ELF-1 (cell line): Measurements from ENCODE around the gene PIP5K1B.

Source experiments
- DNase-seq: peaks from one replicate; pipeline ENCODE4 v3.0.0-alpha.2; 2016; ENCODE audit warnings: low read depth, low spot score

PIP5K1B gene

DNA sequence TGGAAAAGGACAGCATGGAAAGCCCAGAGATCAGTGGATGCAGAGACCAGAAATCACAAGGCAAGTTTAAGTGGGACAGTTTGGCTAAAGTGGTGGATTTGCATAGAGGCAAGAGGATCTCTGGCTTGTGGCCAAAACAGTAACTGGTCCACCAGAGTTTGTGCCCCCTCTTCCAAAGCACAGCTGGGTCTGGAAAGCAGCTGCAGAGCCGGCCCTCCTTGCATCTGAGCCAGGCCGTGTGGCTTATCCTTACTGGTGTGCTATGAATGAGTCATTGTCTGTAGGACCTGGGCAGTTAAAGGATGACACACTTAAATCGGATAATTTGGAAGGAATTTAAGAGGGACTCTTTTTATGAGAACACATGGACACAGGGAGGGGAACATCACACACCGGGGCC lies 146.6 kb downstream of the PIP5K1B start:
- DNase-seq = no peak

- DNase-seq = no peak
These were observed 147.9 kb downstream of the PIP5K1B start for GRCh38 chr9:68852941-68853340.

- DNase-seq = no peak
These were observed 154.3 kb downstream of the PIP5K1B start for GRCh38 chr9:68859347-68859746.

- no peak for DNase-seq
These were observed 155.4 kb downstream of the PIP5K1B start for GRCh38 chr9:68860419-68860818.

DNA sequence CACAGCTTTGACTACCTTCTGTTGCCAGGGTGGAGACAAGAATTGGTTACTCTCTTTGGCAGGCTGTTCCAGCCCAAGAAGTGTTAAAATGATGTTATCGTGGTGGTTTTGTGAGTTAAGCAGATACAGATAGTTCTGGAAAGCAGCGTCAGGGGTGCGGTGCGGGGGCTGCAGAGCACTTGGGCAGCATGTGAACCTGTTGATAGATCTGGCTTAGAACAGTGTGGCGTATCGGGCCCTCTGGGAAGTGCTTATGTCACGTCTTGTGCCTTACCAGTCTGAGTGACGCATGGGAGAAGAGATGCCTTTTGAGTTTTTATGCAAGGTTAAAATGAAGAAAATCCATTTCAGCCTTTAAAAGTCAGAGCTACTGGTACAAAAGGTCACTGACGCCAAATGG lies 156.4 kb downstream of the PIP5K1B start:
- DNase-seq = no peak

DNA sequence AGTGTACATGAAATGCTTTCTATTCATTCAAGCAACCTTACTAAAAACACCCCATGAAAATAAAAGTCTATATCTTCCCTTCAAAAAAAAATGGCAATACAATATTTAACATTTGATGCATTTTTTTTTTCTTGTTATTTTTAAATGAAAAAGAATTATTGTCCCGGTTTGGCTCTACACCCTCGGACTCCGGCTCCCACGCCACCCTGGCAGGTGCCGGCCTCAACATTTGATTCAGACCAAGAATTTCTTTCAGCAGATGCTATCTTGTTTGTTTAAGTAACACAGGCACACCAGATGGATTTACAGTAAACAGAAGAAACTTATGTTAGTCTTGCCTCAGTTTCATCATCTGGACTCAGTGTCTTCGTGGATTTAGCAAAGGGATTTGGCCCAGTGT lies 162.0 kb downstream of the PIP5K1B start:
- DNase-seq = no peak

GRCh38 chr9:68869022-68869421 lies 164.0 kb downstream of the PIP5K1B start:
- peak; percentile 11 for DNase-seq

- DNase-seq = no peak
These were observed 165.0 kb downstream of the PIP5K1B start for GRCh38 chr9:68870086-68870485.

- no peak for DNase-seq
These were observed 166.2 kb downstream of the PIP5K1B start for GRCh38 chr9:68871236-68871635.

- peak; percentile 86 for DNase-seq
These were observed 167.0 kb downstream of the PIP5K1B start for GRCh38 chr9:68872026-68872501.

- DNase-seq = no peak
These were observed 168.1 kb downstream of the PIP5K1B start for GRCh38 chr9:68873179-68873578.

GRCh38 chr9:68876273-68876672 lies 171.2 kb downstream of the PIP5K1B start:
- DNase-seq = no peak

DNA sequence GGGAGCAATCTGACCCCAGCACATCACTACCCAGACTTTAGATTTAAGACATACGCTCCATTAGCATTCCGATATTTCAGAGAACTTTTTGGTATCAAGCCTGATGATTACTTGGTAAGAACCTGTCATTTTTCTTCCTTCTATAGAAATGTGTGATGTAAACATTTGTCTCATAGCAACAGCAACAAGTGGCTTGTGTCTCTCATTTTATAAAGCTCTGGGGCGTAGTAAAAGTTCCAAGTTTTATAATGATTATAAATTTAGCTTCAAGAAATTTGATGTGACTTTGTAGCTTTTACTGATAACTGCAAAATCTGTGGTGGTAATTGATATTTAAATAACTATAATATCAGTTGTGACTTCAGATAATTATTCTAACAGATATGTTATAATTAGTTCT lies 171.6 kb downstream of the PIP5K1B start:
- DNase-seq = no peak

- DNase-seq = no peak
These were observed 172.2 kb downstream of the PIP5K1B start for GRCh38 chr9:68877219-68877618.

DNA sequence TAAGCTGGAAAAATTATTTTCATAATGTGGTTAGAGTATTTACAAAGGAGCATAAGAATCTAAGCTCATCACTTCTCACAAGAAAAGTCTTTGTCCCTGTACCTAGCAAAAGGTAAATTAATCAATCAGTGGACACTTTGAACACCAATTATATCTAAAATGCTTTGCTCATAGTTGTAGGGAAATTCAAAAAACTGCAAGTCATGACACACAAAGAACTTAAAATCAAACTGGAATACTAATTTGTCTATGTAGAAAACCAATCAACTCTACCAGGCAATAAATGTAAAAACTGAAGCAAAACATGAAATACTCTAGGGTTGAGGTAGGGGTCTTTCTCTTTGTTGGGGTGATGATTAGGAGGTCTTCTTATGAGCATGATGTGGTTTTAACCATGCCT lies 173.4 kb downstream of the PIP5K1B start:
- no peak for DNase-seq

- DNase-seq = no peak
These were observed 178.2 kb downstream of the PIP5K1B start for GRCh38 chr9:68883224-68883623.

- DNase-seq = no peak
These were observed 182.2 kb downstream of the PIP5K1B start for GRCh38 chr9:68887232-68887631.

DNA sequence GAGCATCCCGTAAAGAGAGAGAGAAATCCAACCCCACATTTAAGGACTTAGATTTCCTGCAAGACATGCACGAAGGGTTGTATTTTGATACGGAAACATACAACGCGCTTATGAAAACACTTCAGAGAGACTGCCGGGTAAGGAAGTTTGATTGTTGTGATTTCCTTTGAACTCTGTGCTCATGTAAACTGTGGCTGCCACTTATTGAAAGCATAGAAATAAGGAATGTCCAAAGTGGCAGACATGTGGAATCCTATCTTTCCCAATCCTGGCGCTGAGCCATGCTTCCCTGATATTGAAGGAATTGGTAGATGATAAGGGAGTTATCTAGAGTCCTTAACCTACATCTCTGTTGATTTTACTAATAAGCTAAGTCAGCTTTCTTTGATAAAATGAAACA lies 189.5 kb downstream of the PIP5K1B start:
- no peak for DNase-seq

- no peak for DNase-seq
These were observed 190.9 kb downstream of the PIP5K1B start for GRCh38 chr9:68895741-68896478.

DNA sequence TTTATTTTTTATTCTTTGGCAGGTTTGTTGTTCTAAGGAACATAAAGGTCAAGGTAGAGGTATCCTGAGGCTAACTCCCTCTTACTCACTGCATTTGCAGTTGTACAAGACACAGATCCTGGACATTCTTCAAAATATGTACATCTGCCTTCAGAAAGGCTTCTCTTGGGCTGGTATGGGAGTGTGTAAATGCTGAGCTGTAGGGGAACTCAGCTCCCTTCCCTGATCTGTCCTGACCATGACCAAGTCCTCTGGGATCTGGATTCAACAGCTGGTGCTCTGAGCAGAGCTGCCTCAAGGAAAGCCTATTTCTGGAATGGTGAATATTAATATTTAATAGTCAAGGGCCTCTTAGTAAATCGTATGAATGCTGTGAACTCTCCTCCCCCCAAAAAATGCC lies 191.4 kb downstream of the PIP5K1B start:
- no peak for DNase-seq

- no peak for DNase-seq
These were observed 192.6 kb downstream of the PIP5K1B start for GRCh38 chr9:68897577-68898145.

GRCh38 chr9:68898781-68899439 lies 193.9 kb downstream of the PIP5K1B start:
- DNase-seq = no peak

DNA sequence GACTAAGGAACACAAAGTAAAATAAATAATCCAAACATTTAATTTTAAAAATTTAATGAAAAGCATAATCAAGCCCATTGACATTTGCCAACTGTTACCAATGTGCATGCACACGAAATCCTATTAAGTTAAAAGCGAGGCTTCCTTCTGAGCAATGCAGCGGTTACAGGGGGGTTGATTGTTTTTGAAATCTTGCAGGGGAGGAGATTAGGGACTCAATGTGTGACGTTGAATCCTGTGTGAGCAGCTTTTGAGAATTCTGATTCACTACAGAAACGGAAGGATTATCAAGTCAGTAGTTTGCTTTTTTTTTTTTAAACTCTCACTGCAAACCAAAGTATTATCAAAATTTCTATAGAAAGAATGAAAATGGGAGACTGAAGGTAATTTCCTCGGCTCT lies 199.4 kb downstream of the PIP5K1B start:
- no peak for DNase-seq
